Keratinocyte (primary cell): ENCODE data around the gene HERC2. TPM values are rescaled to one million over a fixed set of nuclear protein-coding genes. Genes with fewer than 3 reads are reported as not detected.

Experiments
- DNase-seq: peaks from one replicate; pipeline ENCODE4 v3.0.0-alpha.2; 2011; ENCODE audit warnings: low read depth, missing footprints, low spot score
- FAIRE-seq: peaks from 2 replicates; lab custom pipeline; 2011; peaks lifted over from hg19 to GRCh38; lab: Jason Lieb, UNC
- H2AFZ ChIP-seq: 2 replicates; pipeline ENCODE4 v1.6.0; 2012; ENCODE audit warnings: low read length, control low read depth, inconsistent platforms; ENCODE audit not compliant: control insufficient read depth
- H3K27ac ChIP-seq: 2 replicates; pipeline ENCODE4 v1.5.1; 2011; ENCODE audit warnings: low read length; ENCODE audit not compliant: control insufficient read depth, insufficient read depth
- H3K27me3 ChIP-seq: 3 replicates; pipeline ENCODE4 v1.6.0; 2011; ENCODE audit warnings: low read length; ENCODE audit not compliant: control insufficient read depth, insufficient read depth; ENCODE audit errors: extremely low read depth
- H3K36me3 ChIP-seq, 2 experiments: 2 replicates in 1 of 2; 3 replicates in 1 of 2; pipeline ENCODE4 v1.5.1; 2011; ENCODE audit warnings: low read length in 2 of 2, mild to moderate bottlenecking in 1 of 2; ENCODE audit not compliant: control insufficient read depth in 2 of 2, insufficient read depth in 2 of 2; ENCODE audit errors: extremely low read depth in 1 of 2
- H3K4me1 ChIP-seq: 3 replicates; pipeline ENCODE4 v1.5.1; 2011; ENCODE audit warnings: low read length; ENCODE audit not compliant: control insufficient read depth, insufficient read depth; ENCODE audit errors: extremely low read depth
- H3K4me2 ChIP-seq: 3 replicates; pipeline ENCODE4 v1.6.0; 2011; ENCODE audit warnings: low read depth, low read length; ENCODE audit not compliant: control insufficient read depth, insufficient read depth; ENCODE audit errors: extremely low read depth
- H3K4me3 ChIP-seq, 3 experiments: fragments of 200-600 bp in 1 of 3; sonication (generic) in 1 of 3; 2 replicates in 2 of 3; 3 replicates in 1 of 3; pipeline ENCODE4 v1.5.1; 2011 to 2016; ENCODE audit warnings: low read length in 3 of 3, mild to moderate bottlenecking in 3 of 3, control low read depth in 2 of 3, inconsistent platforms in 1 of 3, low read depth in 1 of 3, mixed read lengths in 1 of 3, mixed run types in 1 of 3, moderate library complexity in 1 of 3; ENCODE audit not compliant: control insufficient read depth in 2 of 3, insufficient read depth in 2 of 3; ENCODE audit errors: extremely low read depth in 1 of 3
- H3K79me2 ChIP-seq: 2 replicates; pipeline ENCODE4 v1.6.0; 2012; ENCODE audit warnings: low read length; ENCODE audit not compliant: control insufficient read depth, insufficient read depth
- H3K9ac ChIP-seq: 3 replicates; pipeline ENCODE4 v1.6.0; 2011; ENCODE audit warnings: low read length; ENCODE audit not compliant: control insufficient read depth, insufficient read depth; ENCODE audit errors: extremely low read depth
- H3K9me1 ChIP-seq: 3 replicates; pipeline ENCODE4 v1.6.0; 2011; ENCODE audit warnings: low read length; ENCODE audit not compliant: control insufficient read depth, insufficient read depth; ENCODE audit errors: extremely low read depth
- H3K9me3 ChIP-seq: 2 replicates; pipeline ENCODE4 v1.5.1; 2012; ENCODE audit warnings: low read depth, low read length; ENCODE audit not compliant: control insufficient read depth
- H4K20me1 ChIP-seq: 3 replicates; pipeline ENCODE4 v1.6.0; 2011; ENCODE audit warnings: low read length; ENCODE audit not compliant: control insufficient read depth, insufficient read depth; ENCODE audit errors: extremely low read depth
- EZH2 ChIP-seq: IDR thresholded peaks from one replicate; pipeline ENCODE4 v1.6.1; 2012; ENCODE audit warnings: inconsistent platforms, mild to moderate bottlenecking, low read length, moderate library complexity
- dilution Hi-C: fragments of 300-500 bp; cut with MboI; formaldehyde crosslinking; loops from one replicate; pipeline ENCODE4 v1.7.0; 2020; ENCODE audit warnings: low sequenced_read_pairs; ENCODE audit not compliant: extremely low pct_ligation_motif_present
- polyA plus RNA-seq, 5 experiments: library from polyadenylated mRNA; depleted of rRNA in 3 of 5; stranded (reverse) in 3 of 5; stranded (forward) in 1 of 5; unstranded in 1 of 5; fragments of >200 nt; gene quantifications; 1 replicate in 1 of 5; 2 replicates in 3 of 5; 3 replicates in 1 of 5; pipeline versions ENCODE4 v1.2.1 to v1.2.3, GENCODE V29; 2011 to 2012; ENCODE audit warnings: missing spikeins in 2 of 5, low read depth in 1 of 5, low replicate concordance in 1 of 5
- TF ChIP-seq, protein P1 (sequence below), 3 experiments: IDR thresholded peaks in 1 of 3; conservative IDR thresholded peaks in 1 of 3; optimal IDR thresholded peaks in 1 of 3; 2 replicates in 2 of 3; 3 replicates in 1 of 3; pipeline versions ENCODE3 to v1.5.1; 2011; ENCODE audit warnings: low read length in 3 of 3, mild to moderate bottlenecking in 3 of 3, moderate library complexity in 2 of 3, control low read depth in 1 of 3, inconsistent platforms in 1 of 3; ENCODE audit not compliant: insufficient read depth in 2 of 3; ENCODE audit errors: extremely low read depth in 1 of 3

HERC2 gene
- polyA plus RNA-seq, 1 donor (not counting 4 experiments of a cell fraction or from before 2014, with no cell fraction given), result 12.4 TPM

DNA sequence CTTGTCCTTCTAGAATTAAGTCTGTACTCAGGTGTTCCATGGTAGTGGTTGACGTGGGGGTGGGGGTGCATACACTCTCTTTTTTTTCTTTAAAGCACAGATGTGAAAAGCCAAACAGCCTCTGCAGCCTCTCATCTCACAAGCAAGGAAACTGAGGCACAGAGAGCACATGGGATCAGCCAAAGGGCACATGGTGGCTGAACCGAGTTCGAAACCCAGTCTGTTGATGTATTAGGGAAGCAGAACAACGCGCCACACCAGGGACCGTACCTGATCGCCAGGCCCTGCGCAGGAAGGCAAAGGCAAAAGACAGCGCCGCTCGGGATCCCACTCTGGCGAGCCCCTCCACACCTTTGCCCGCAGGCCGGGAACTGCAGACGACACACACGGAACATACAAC lies 47.3 kb downstream of the HERC2 start:
- H3K9ac ChIP-seq, result no peak overlapping the region
- TF ChIP-seq, protein P1, sequence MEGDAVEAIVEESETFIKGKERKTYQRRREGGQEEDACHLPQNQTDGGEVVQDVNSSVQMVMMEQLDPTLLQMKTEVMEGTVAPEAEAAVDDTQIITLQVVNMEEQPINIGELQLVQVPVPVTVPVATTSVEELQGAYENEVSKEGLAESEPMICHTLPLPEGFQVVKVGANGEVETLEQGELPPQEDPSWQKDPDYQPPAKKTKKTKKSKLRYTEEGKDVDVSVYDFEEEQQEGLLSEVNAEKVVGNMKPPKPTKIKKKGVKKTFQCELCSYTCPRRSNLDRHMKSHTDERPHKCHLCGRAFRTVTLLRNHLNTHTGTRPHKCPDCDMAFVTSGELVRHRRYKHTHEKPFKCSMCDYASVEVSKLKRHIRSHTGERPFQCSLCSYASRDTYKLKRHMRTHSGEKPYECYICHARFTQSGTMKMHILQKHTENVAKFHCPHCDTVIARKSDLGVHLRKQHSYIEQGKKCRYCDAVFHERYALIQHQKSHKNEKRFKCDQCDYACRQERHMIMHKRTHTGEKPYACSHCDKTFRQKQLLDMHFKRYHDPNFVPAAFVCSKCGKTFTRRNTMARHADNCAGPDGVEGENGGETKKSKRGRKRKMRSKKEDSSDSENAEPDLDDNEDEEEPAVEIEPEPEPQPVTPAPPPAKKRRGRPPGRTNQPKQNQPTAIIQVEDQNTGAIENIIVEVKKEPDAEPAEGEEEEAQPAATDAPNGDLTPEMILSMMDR (optimal IDR thresholded peaks at IDR 0.05 in 1 of 3, IDR thresholded peaks at IDR 0.05 in 1 of 3, conservative IDR thresholded peaks at IDR 0.05 in 1 of 3; ENCODE audit: extremely low read depth in 1 of 3, insufficient read depth in 2 of 3, low read length in 3 of 3), result no peak
- TF ChIP-seq EZH2, result no peak
- H3K79me2 ChIP-seq, result no peaks in the 10 kb centered on the region
- no peak overlapping the region for H3K27ac ChIP-seq
- no peak overlapping the region for H3K4me2 ChIP-seq
- H4K20me1 ChIP-seq, result no peaks in the 10 kb centered on the region
- FAIRE-seq (no peak), DNase-seq (no peak)
- no peaks in the 10 kb centered on the region for H3K9me1 ChIP-seq
- no peak overlapping the region for H2AFZ ChIP-seq
- dilution Hi-C loops, result no loop called here
- peaks cover 10 to 13% of the 10 kb centered on the region in 2 experiments for H3K36me3 ChIP-seq
- H3K4me1 ChIP-seq, result no peaks in the 10 kb centered on the region
- H3K9me3 ChIP-seq, result no peaks in the 10 kb centered on the region
- H3K4me3 ChIP-seq, result no peak overlapping the region
- H3K27me3 ChIP-seq, result no peaks in the 10 kb centered on the region

DNA sequence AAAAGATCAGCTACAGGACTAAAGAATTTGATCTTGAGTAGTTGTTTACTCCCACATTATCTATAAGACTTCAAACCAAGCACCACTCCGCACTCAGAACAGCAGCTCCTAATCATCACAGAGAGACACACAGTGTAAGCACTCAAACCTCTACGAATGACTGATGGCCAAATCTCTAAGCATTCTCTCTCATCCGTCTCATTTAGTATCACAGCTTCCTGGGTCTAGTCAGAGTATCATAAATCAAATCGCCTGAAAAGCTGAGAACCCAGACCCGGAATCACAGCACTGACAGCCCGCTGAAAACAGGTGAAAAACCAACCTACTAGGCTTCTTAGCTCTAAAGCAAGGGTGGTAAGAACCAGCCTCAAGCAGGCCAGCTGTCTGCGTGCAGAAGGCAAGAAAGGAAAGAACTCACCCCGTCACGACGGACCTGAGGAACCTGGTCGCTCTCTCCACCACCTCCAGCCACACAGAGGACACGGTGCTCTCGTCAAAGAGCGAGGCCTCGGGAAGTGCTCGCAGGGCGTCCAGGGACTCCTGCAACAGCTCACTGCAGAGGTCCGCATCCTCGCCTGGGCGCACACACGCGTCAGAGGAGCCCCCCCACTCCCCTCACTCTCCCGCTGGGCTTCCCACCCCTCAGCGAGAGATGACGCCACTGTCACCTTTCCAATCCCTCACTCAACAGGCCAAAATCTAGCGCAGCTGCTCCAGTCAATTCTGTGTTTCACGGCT lies 47.9 kb downstream of the HERC2 start:
- H3K36me3 ChIP-seq, result peaks cover 11 to 16% of the 10 kb centered on the region in 2 experiments
- H3K9ac ChIP-seq, result no peak overlapping the region
- no peaks in the 10 kb centered on the region for H3K27me3 ChIP-seq
- FAIRE-seq (no peak), DNase-seq (no peak)
- TF ChIP-seq, protein P1 (optimal IDR thresholded peaks at IDR 0.05 in 1 of 3, IDR thresholded peaks at IDR 0.05 in 1 of 3, conservative IDR thresholded peaks at IDR 0.05 in 1 of 3; ENCODE audit: extremely low read depth in 1 of 3, insufficient read depth in 2 of 3, low read length in 3 of 3), result no peak
- TF ChIP-seq EZH2, result no peak
- H3K79me2 ChIP-seq, result no peaks in the 10 kb centered on the region
- H4K20me1 ChIP-seq, result no peaks in the 10 kb centered on the region
- H2AFZ ChIP-seq, result no peak overlapping the region
- no peaks in the 10 kb centered on the region for H3K9me1 ChIP-seq
- dilution Hi-C loops, result no loop called here
- no peaks in the 10 kb centered on the region for H3K4me1 ChIP-seq
- H3K4me2 ChIP-seq, result no peak overlapping the region
- no peaks in the 10 kb centered on the region for H3K9me3 ChIP-seq
- no peak overlapping the region for H3K4me3 ChIP-seq
- H3K27ac ChIP-seq, result no peak overlapping the region
